DND-41 (cell line): ENCODE results near the gene ACKR3.

ENCODE experiments used
- ATAC-seq: fragments of 200-7000 bp; cut with Tn5 transposase; 3 replicates; pipeline ENCODE4 v1.9.1; 2021; ENCODE audit warnings: low read depth; ENCODE audit not compliant: insufficient read depth
- DNase-seq: peaks from one replicate; pipeline ENCODE4 v3.0.0-alpha.2; 2020
- H2AFZ ChIP-seq: 2 replicates; pipeline ENCODE4 v1.6.0; 2012; ENCODE audit warnings: low read depth, low read length
- H3K27ac ChIP-seq: 2 replicates; pipeline ENCODE4 v1.5.1; 2012; ENCODE audit warnings: low read length, inconsistent platforms
- H3K27me3 ChIP-seq: fragments of 200-600 bp; sonication (generic); 2 replicates; pipeline ENCODE4 v1.6.0; 2012; ENCODE audit warnings: low read length, mild to moderate bottlenecking, inconsistent platforms; ENCODE audit not compliant: insufficient read depth, poor library complexity
- H3K36me3 ChIP-seq: 2 replicates; pipeline ENCODE4 v1.5.1; 2012; ENCODE audit warnings: low read length, inconsistent platforms; ENCODE audit not compliant: insufficient read depth
- H3K4me1 ChIP-seq: 2 replicates; pipeline ENCODE4 v1.5.1; 2012; ENCODE audit warnings: mild to moderate bottlenecking, low read length; ENCODE audit not compliant: insufficient read depth
- H3K4me2 ChIP-seq: 2 replicates; pipeline ENCODE4 v1.6.0; 2012; ENCODE audit warnings: mild to moderate bottlenecking, moderate library complexity, low read length, inconsistent platforms; ENCODE audit not compliant: insufficient read depth
- H3K4me3 ChIP-seq, 2 experiments: fragments of 200-600 bp in 1 of 2; shearing (Covaris generic) in 1 of 2; 2 replicates each; pipeline ENCODE4 v1.5.1; 2012 to 2016; ENCODE audit warnings: inconsistent platforms in 2 of 2, low read length in 2 of 2, mild to moderate bottlenecking in 2 of 2, low read depth in 1 of 2, moderate library complexity in 1 of 2
- H3K79me2 ChIP-seq: 2 replicates; pipeline ENCODE4 v1.6.0; 2012; ENCODE audit warnings: low read length, inconsistent platforms; ENCODE audit not compliant: insufficient read depth
- H3K9ac ChIP-seq: 2 replicates; pipeline ENCODE4 v1.6.0; 2012; ENCODE audit warnings: low read depth, mild to moderate bottlenecking, inconsistent platforms, low read length, moderate library complexity
- H3K9me3 ChIP-seq: 2 replicates; pipeline ENCODE4 v1.5.1; 2012; ENCODE audit warnings: low read length, moderate library complexity, mild to moderate bottlenecking, inconsistent platforms; ENCODE audit not compliant: insufficient read depth, severe bottlenecking
- H4K20me1 ChIP-seq: 2 replicates; pipeline ENCODE4 v1.6.0; 2012; ENCODE audit warnings: low read length; ENCODE audit not compliant: insufficient read depth
- EZH2 ChIP-seq: IDR thresholded peaks from 3 replicates; pipeline ENCODE4 v1.6.1; 2012; ENCODE audit warnings: borderline replicate concordance, low read depth, mild to moderate bottlenecking, moderate library complexity, low read length, inconsistent platforms; ENCODE audit not compliant: severe bottlenecking
- TF ChIP-seq, protein P1 (sequence below): IDR thresholded peaks from 2 replicates; pipeline ENCODE4 v1.5.1; 2012; ENCODE audit warnings: borderline replicate concordance, low read length, moderate library complexity, mild to moderate bottlenecking; ENCODE audit not compliant: poor library complexity, severe bottlenecking; ENCODE audit errors: extremely low read depth

The ACKR3 gene

DNA sequence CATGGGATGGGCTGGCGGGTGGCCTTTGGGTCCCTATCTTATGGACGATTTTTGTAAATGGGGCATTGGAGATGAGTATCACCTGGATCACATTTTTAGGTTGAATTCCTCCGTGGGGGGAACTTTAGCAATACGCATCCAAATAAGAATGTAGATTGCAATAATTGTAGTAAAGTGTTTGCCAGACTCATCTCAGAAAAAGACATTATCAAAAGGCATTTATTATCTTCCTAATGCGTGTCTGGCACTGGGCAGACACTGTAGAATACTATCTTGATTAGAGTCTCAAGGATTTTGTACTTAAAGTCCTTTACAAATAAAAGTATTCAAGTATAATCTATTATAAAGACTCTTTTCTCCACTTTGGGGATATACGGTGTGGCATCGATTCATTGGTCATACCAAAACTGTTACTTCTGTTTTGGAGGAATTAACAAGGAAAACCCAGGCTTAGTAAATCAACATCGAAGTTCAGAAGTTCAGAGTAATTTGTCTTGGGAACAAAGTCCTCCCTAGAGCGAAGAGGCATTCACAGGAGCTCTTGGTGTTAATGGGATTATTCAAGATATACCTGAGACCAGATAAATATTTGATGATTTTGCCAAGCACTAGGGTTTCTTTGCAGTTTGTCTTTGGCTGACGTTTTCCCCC is 578 bp upstream of the ACKR3 start:
- Histone ChIP-seq H3K4me3 (no peak overlapping the region), H3K27me3 (no peaks in the 10 kb centered on the region), H3K9ac (no peak overlapping the region), H3K36me3 (no peaks in the 10 kb centered on the region), H2AFZ (no peak overlapping the region), H3K27ac (peak overlapping the region; percentile 36; the same call in 1 of the 2 replicates), H3K4me1 (peaks cover 19% of the 10 kb centered on the region), H4K20me1 (no peaks in the 10 kb centered on the region), H3K4me2 (0 out of 2 replicates have a peak overlapping the region, but pooled peaks have one; percentile 48), H3K9me3 (no peaks in the 10 kb centered on the region), H3K79me2 (no peaks in the 10 kb centered on the region)
- TF ChIP-seq EZH2 = no peak
- TF ChIP-seq, protein P1, sequence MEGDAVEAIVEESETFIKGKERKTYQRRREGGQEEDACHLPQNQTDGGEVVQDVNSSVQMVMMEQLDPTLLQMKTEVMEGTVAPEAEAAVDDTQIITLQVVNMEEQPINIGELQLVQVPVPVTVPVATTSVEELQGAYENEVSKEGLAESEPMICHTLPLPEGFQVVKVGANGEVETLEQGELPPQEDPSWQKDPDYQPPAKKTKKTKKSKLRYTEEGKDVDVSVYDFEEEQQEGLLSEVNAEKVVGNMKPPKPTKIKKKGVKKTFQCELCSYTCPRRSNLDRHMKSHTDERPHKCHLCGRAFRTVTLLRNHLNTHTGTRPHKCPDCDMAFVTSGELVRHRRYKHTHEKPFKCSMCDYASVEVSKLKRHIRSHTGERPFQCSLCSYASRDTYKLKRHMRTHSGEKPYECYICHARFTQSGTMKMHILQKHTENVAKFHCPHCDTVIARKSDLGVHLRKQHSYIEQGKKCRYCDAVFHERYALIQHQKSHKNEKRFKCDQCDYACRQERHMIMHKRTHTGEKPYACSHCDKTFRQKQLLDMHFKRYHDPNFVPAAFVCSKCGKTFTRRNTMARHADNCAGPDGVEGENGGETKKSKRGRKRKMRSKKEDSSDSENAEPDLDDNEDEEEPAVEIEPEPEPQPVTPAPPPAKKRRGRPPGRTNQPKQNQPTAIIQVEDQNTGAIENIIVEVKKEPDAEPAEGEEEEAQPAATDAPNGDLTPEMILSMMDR = no peak
- ATAC-seq (no peak), DNase-seq (no peak)

DNA sequence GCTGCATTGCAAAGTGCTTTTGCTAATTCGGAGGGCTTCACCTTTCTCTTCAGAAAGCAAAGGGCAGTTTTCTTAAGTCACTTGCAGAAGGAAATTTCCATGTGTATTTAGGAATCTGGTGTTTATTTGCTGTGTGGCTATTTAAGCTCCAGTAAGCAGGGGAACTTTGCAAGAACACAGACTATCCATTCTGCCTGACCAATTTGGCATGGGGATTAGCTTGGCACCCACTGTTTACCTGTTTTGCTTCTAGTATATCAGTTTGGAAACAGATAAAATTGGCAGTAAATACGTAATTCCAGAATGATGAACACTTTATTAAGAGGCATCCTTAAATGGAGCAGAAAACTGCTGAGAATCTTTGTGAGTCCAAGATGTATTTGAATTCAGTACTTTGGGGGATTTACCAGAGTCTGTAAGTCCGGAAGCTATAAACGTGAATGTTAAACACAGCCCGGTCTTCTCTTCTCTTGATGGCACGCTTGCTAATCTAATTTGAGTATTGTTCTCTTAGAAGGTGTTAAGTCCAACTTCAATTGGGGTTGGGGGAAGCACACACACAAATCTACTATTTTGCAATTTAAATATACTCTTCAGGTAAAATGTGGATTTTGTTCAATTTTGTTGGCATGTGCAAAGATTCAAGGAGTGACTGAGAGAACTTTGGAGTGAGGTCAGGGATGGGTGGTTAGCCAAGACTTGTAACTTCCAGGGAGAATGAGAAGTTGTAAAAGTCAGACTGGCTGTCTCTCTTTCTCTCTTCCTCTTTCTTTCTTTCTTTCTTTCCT is 650 bp downstream of the ACKR3 start:
- ATAC-seq = no peak

DNA sequence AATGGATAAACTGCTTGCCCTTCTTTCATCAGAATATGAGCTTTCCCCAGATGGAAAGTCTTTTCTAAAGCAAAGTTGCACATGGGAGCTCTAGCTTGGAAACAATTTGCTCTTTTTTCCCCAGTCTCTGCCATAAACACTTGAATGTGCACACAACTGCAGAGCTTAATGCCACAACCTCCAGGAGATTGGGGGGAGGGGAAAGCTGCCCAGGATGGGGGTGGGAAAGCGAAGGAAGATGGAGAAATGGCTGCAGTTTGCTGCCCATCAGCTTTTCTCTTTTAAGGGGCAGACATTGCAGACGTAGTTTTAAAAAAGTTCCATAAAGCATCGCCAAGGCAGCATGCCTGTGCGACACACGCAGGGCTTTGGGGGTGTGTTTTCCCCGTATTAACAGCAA is 1.5 kb downstream of the ACKR3 start:
- Histone ChIP-seq H3K4me1 (peaks cover 19% of the 10 kb centered on the region), H3K9ac (no peak overlapping the region), H4K20me1 (no peaks in the 10 kb centered on the region), H3K9me3 (no peaks in the 10 kb centered on the region), H3K36me3 (no peaks in the 10 kb centered on the region), H3K79me2 (no peaks in the 10 kb centered on the region), H2AFZ (no peak overlapping the region), H3K4me3 (no peak overlapping the region), H3K27ac (no peak overlapping the region), H3K4me2 (no peak overlapping the region), H3K27me3 (no peaks in the 10 kb centered on the region)
- TF ChIP-seq EZH2 = no peak
- TF ChIP-seq, protein P1 = no peak
- DNase-seq (no peak), ATAC-seq (no peak)

More for the DNA sequence above, 650 bp downstream of the ACKR3 start:
- H3K4me2 ChIP-seq = peak overlapping the region; percentile 48
- peak overlapping the region; percentile 30; the same call in 1 of the 2 replicates for H3K9ac ChIP-seq
- no peak for TF ChIP-seq EZH2
- TF ChIP-seq, protein P1 = no peak
- H3K4me1 ChIP-seq = peaks cover 19% of the 10 kb centered on the region
- H4K20me1 ChIP-seq = no peaks in the 10 kb centered on the region
- H3K4me3 ChIP-seq = no peak overlapping the region
- H3K36me3 ChIP-seq = no peaks in the 10 kb centered on the region
- no peaks in the 10 kb centered on the region for H3K79me2 ChIP-seq
- no peaks in the 10 kb centered on the region for H3K27me3 ChIP-seq
- peak overlapping the region; percentile 26; the same call in 1 of the 2 replicates for H3K27ac ChIP-seq
- no peak for DNase-seq
- no peaks in the 10 kb centered on the region for H3K9me3 ChIP-seq
- H2AFZ ChIP-seq = no peak overlapping the region
